Cardiac muscle cell (in vitro differentiated cells and primary cell): ENCODE results near the gene PRRC2B. TPM values are rescaled to one million over a fixed set of nuclear protein-coding genes. Genes with fewer than 3 reads are reported as not detected.
A peak's percentile ranks its signal among the peaks of the same experiment; 100 is the strongest.

ENCODE experiments used
- DNase-seq, 2 donors: peaks; one replicate each; pipeline versions ENCODE4 v3.0.0 to v3.0.0-alpha.2; 2010 to 2017; ENCODE audit warnings: low read depth in 1 of 2, low spot score in 1 of 2
- H3K27ac ChIP-seq: fragments of 200-600 bp; sonication (generic); 2 replicates; pipeline ENCODE4 v1.5.1; 2016
- H3K27me3 ChIP-seq: fragments of 200-600 bp; sonication (generic); 2 replicates; pipeline ENCODE4 v1.6.0; 2016; ENCODE audit warnings: control low read depth
- H3K36me3 ChIP-seq: fragments of 200-600 bp; sonication (generic); 2 replicates; pipeline ENCODE4 v1.5.1; 2016; ENCODE audit warnings: control low read depth
- H3K4me1 ChIP-seq: fragments of 200-600 bp; sonication (generic); 2 replicates; pipeline ENCODE4 v1.8.1; 2017; ENCODE audit warnings: low read depth, mild to moderate bottlenecking, mixed run types
- H3K4me3 ChIP-seq: fragments of 200-600 bp; sonication (generic); 2 replicates; pipeline ENCODE4 v1.5.1; 2016; ENCODE audit warnings: mild to moderate bottlenecking
- H3K9me3 ChIP-seq: fragments of 200-600 bp; sonication (generic); 2 replicates; pipeline ENCODE4 v1.5.1; 2017; ENCODE audit warnings: low read depth, mild to moderate bottlenecking, control low read depth
- CTCF ChIP-seq: IDR thresholded peaks from 2 replicates; pipeline ENCODE4 v1.5.1; 2012; ENCODE audit warnings: low read depth, mild to moderate bottlenecking, low read length
- polyA plus RNA-seq: library from polyadenylated mRNA; unstranded; fragments of >200 nt; fragmentation: Nextera tagmentation; extraction: Ambion mirVana; gene quantifications from 2 replicates; pipeline ENCODE4 v1.2.1, GENCODE V29; 2016
- total RNA-seq: library from RNA; depleted of rRNA; stranded (reverse); fragments of >200 nt; gene quantifications from 2 replicates; pipeline ENCODE4 v1.2.3, GENCODE V29; 2016

PRRC2B gene
- total and polyA plus RNA-seq, 2 experiments from 2014 or later, result 71.1 to 259 TPM

- H3K27ac ChIP-seq, result peak overlapping the region; percentile 53
- peaks cover 5% of the 10 kb centered on the region for H3K4me1 ChIP-seq
- TF ChIP-seq CTCF, result no peak
- H3K27me3 ChIP-seq, result no peaks in the 10 kb centered on the region
- no peak for DNase-seq
- H3K9me3 ChIP-seq, result no peaks in the 10 kb centered on the region
- H3K4me3 ChIP-seq, result no peak overlapping the region
- peaks cover 48% of the 10 kb centered on the region for H3K36me3 ChIP-seq
These were observed 105.4 kb downstream of the PRRC2B start for GRCh38 chr9:131499254-131499767.

- H3K4me3 ChIP-seq, result no peak overlapping the region
- no peak for DNase-seq
- no peaks in the 10 kb centered on the region for H3K9me3 ChIP-seq
- peak overlapping the region; percentile 48 for H3K27ac ChIP-seq
- TF ChIP-seq CTCF, result no peak
- peaks cover 7% of the 10 kb centered on the region for H3K4me1 ChIP-seq
- peaks cover 39% of the 10 kb centered on the region for H3K36me3 ChIP-seq
- H3K27me3 ChIP-seq, result no peaks in the 10 kb centered on the region
These were observed 106.5 kb downstream of the PRRC2B start for GRCh38 chr9:131500377-131500776.

- Histone ChIP-seq H3K9me3 (no peaks in the 10 kb centered on the region), H3K36me3 (peaks cover 33% of the 10 kb centered on the region), H3K27me3 (no peaks in the 10 kb centered on the region), H3K4me1 (peaks cover 7% of the 10 kb centered on the region), H3K27ac (peak overlapping the region; percentile 53), H3K4me3 (no peak overlapping the region)
- no peak for TF ChIP-seq CTCF
- DNase-seq, result peak in 1 of 2 donors; percentile 40
These were observed 107.2 kb downstream of the PRRC2B start for GRCh38 chr9:131500939-131501541.

GRCh38 chr9:131502781-131503625 lies 109.1 kb downstream of the PRRC2B start, which contains the start of gene POMT1:
TSS of gene POMT1 (plus strand) at chr9:131502918. CDS start at chr9:131504219, 1,301 bp downstream.
- peak; percentile 84 to 91 for DNase-seq

More at GRCh38 chr9:131502781-131503625, 109.1 kb downstream of the PRRC2B start, which contains the start of gene POMT1:
- no peaks in the 10 kb centered on the region for H3K27me3 ChIP-seq
- H3K9me3 ChIP-seq, result no peaks in the 10 kb centered on the region
- peaks cover 20% of the 10 kb centered on the region for H3K36me3 ChIP-seq
- TF ChIP-seq CTCF, result no peak
- peak within 1 kb of the TSS; percentile 100 for H3K4me3 ChIP-seq
- H3K27ac ChIP-seq, result peak within 1 kb of the TSS; percentile 80
- H3K4me1 ChIP-seq, result peaks cover 7% of the 10 kb centered on the region
